ENCODE measurements around the gene NTMT2.

- TF ChIP-seq POLR2AphosphoS5 (IDR thresholded peaks at IDR 0.05; ENCODE audit: insufficient read depth in 1 of 2, low read depth in 1 of 2), result no peak
- TF ChIP-seq CTCF (IDR thresholded peaks at IDR 0.05), result no peak
- TF ChIP-seq POLR2A (IDR thresholded peaks at IDR 0.05), result no peak
Measured at GRCh38 chr1:170182442-170182841, 36.7 kb downstream of the NTMT2 start.
